ENCODE results near the gene PHKG2.

PHKG2 gene

DNA sequence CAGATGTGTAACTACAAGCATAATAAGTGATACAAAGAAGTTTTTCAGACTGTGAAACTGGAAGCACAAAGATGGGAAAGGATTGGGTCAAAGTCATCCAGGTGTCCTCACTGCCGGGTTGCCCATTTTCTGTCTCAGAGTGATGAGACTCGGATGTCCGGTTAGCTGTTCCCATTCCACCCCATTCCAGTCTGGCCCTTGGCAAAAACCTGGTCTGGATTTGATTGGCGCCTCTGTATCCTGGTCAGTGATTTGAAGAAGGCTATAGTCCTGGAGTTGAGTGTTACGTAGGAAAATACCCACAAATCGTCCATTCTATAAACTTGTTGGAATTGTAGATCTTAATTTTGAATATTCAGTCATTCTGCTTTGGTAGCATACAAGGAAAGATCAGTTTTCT, 19.9 kb upstream of the PHKG2 start:
- in situ Hi-C loops (cut with MboI; ENCODE audit: low sequenced_read_pairs) = no loop called here

DNA sequence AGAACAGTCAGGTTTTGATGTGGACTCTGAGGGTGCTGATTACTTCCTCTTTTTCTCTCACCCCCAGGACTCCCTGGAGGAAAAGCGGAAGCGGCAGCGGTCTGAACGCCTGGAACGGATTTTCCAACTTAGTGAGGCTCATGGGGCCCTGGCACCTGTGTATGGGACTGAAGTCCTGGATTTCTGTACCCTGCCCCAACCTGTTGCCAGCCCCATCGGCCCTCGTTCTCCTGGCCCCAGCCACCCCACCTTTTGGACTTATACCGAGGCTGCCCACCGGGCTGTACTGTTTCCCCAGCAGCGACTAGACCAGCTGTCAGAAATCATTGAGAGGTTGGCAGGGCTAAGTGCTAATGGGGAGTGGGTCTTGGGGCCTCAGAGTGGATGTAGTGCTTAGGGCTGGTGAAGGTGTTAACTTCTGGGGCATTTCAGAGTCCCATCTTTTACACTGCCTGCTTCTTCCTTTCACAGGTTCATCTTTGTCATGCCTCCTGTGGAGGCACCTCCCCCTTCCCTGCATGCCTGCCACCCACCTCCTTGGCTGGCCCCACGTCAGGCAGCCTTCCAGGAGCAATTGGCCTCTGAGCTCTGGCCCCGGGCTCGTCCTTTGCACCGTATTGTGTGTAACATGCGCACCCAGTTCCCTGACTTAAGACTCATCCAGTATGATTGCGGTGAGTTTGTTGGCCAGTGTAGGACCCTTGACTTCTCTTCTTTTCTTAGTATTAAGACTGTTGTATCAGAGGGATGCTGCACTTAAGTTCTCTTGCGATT, 19.1 kb upstream of the PHKG2 start:
- in situ Hi-C loops (cut with MboI; ENCODE audit: low sequenced_read_pairs) = no loop called here

DNA sequence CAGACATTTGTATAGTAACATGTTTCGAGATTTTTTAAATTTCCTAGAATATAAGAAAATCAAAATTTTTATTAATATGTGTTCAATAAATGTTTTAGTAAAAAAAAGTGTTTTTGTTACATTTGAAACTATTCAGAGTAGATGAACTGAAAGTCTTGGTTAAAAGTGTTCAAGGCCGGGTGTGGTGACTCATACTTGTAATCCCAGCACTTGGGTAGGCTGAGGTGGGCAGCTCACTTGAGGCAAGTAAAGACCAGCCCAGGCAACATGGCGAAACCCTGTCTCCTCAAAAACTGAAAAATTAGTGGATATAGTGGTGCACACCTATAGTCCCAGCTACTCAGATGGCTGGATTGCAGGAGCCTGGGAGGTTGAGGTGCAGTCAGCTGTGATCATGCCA, 16.8 kb upstream of the PHKG2 start:
- in situ Hi-C loops (cut with MboI; ENCODE audit: low sequenced_read_pairs) = no loop called here

DNA sequence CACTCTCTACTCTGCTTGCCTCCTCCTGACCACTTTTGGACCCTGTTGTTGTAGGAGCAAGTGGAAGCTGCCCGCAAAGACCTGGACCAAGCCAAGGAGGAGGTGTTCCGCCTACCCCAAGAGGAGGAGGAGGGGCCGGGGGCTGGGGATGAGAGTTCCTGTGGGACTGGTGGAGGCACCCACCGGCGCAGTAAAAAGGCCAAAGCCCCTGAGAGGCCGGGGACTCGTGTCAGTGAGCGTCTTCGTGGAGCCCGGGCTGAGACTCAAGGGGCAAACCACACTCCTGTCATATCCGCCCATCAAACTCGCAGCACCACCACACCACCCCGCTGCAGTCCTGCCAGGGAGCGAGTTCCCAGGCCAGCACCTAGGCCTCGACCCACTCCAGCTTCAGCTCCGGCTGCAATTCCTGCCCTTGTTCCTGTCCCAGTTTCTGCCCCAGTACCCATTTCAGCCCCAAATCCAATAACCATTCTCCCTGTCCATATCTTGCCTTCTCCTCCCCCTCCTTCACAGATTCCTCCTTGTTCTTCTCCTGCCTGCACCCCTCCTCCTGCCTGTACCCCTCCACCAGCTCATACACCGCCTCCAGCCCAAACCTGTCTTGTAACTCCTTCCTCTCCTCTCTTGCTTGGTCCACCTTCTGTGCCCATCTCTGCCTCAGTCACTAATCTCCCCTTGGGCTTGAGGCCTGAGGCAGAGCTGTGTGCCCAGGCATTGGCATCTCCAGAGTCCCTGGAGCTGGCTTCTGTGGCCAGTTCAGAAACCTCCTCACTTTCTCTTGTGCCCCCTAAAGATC, 11.0 kb upstream of the PHKG2 start:
- in situ Hi-C loops (cut with MboI; ENCODE audit: low sequenced_read_pairs) = no loop called here

DNA sequence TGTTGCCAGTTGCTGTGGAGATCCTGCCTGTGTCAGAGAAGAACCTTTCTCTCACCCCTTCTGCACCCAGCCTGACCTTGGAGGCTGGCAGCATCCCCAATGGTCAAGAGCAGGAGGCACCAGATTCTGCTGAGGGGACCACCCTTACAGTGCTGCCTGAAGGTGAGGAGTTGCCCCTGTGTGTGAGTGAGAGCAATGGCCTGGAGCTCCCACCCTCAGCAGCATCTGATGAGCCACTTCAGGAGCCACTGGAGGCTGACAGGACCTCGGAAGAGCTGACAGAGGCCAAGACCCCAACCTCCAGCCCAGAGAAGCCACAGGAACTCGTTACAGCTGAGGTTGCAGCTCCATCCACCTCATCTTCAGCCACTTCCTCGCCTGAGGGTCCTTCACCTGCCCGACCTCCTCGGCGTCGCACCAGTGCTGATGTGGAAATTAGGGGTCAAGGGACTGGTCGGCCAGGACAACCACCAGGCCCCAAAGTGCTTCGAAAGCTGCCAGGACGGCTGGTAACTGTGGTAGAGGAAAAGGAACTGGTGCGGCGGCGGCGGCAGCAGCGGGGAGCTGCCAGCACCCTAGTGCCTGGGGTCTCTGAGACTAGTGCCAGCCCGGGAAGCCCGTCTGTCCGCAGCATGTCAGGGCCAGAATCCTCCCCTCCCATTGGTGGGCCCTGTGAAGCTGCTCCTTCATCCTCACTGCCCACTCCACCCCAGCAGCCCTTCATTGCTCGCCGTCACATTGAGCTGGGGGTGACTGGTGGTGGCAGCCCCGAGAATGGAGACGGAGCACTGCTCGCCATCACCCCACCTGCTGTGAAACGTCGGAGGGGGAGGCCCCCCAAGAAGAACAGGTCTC, 10.2 kb upstream of the PHKG2 start:
- in situ Hi-C loops (cut with MboI; ENCODE audit: low sequenced_read_pairs) = no loop called here

DNA sequence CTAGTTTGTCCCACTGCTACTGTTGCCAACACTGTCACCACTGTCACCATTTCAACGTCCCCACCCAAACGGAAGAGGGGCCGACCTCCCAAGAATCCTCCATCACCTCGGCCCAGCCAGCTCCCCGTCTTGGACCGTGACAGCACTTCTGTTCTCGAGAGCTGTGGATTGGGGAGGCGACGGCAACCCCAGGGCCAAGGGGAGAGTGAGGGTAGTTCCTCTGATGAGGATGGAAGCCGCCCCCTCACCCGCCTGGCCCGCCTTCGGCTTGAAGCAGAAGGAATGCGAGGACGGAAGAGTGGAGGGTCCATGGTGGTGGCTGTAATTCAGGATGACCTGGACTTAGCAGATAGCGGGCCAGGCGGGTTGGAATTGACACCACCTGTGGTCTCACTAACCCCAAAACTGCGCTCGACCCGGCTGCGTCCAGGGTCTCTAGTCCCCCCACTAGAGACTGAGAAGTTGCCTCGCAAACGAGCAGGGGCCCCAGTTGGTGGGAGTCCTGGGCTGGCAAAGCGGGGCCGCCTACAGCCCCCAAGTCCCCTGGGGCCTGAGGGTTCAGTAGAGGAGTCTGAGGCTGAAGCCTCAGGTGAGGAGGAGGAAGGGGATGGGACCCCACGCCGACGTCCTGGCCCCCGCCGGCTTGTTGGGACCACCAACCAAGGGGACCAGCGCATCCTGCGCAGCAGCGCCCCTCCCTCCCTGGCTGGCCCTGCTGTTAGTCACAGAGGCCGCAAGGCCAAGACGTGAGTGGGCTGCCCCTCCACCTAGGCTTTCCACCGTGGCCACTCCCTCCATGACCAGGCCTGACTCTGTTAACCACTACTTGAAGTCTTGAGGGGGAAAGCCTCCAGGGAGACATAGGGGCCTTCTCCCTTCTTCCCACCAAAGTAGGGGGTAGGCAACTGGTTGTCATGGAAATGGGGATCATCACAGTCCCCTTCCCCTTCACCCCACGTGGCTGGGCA, 9.0 kb upstream of the PHKG2 start:
- in situ Hi-C loops (cut with MboI; ENCODE audit: low sequenced_read_pairs) = no loop called here

DNA sequence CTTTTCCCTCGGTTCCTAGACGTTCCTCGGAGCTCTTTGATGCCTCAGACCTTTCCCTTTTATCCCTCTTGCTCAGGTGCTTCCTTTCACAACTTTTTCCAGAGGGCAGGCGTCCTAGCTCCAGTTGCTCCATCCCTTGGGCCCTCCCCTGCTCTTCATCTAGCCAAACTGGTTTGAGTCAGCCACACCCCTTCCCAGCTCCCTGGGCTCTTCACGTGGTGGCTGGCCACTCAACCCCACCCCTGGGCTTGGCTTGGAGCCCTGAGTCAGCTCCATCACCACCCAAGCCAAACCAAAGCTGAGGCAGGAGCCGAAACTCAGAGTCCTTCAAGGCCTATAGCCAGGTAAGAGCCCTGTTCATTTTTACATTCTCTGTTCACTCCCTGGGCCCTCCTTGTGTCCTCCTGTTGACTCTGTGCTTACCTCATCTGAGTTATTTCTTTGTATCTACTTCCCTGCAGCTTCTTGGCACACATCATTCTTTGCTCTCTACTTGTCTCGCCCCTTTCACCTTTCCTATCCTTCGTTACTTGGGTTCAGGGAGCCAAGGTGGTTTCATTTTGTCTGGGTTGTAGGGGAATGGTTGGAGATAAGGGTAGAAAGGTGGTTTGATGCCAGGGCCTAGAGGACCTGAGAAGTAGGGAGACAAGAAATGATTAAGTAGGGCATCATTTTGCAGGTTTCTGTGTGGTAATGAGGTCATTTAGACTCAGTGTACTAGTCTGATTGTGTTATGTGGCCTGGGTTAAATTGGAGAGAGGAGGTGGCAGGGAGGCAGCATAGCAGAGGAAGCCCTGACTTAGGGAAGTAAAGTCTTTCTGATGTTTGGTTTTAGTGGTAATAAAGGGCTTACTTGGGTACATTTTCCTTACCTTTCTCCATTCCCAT, 7.6 kb upstream of the PHKG2 start:
- in situ Hi-C loops (cut with MboI; ENCODE audit: low sequenced_read_pairs) = no loop called here

DNA sequence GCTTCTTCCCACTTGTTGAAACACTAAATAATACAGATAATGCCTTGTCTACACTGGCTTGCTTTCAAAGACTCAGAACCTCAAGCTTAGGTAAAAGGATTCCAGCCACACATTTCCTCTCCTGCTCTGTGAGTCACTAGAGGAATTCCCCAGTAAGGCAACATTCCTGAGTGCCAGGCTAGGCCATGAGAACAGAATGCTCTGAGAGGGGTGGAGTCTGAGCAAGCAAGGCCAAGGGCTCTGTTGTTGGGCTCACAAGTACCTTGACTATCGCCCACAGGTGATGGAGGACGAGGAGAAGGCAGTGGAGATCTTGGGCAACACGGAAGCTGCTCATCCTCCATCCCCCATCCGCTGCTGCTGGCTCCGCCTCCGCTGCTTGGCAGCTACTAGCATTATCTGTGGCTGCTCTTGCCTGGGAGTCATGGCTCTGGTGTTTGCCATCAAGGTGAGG, 6.7 kb upstream of the PHKG2 start:
- in situ Hi-C loops (cut with MboI; ENCODE audit: low sequenced_read_pairs) = no loop called here

DNA sequence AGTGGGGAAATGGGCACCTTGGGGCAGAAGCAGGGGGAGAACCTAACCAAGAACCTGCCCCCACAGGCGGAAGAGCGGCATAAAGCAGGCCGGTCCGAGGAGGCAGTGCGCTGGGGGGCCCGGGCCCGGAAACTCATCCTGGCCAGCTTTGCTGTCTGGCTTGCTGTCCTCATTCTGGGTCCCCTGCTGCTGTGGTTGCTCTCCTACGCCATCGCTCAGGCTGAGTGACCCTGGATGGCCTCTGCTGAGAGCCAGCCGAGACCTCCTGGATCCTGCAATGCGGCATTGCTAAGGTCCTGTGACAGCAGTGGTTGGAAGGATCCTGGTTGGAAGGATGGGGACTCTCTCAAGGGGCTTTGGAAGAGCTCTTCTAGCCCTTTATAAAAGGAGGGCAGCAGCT, 4.5 kb upstream of the PHKG2 start:
- in situ Hi-C loops (cut with MboI; ENCODE audit: low sequenced_read_pairs) = no loop called here

DNA sequence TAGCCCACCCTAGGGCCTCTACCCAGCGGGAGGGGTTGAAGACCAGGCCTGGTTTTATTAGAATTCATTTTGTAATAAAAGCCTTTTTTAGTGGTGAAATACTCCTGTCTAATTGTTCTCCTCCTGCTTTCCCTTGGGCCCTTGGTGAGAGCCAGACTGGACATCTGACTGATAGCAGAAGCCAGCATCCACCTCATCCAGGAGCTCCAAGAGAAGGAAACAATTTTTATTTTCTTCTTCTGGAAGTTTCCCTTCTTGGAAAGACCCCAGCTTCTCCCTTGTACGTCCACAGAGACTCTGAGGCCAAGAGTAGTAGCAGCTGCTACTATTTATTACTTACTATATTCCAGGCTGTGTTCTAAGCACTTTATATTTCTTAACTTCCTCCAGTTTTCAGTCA, 4.0 kb upstream of the PHKG2 start:
- in situ Hi-C loops (cut with MboI; ENCODE audit: low sequenced_read_pairs) = no loop called here

DNA sequence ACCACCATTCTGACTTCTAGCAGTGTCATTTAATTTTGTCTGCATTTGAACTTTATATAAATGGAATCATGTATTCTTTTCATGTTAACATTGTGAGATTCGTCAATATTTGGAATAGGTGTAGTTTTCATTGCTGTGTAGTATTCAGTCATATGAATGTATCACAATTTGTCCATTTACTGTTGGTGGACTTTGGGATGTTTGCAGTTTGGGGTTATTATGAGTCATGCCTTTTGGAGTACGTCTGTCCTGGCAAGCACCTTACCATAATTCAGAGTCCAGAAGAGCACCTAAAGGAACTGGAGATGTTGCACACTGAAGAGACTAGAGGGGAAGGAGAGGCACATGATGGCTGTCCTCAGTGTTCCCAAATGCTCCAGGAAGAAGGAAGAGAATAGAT, 3.1 kb upstream of the PHKG2 start:
- in situ Hi-C loops (cut with MboI; ENCODE audit: low sequenced_read_pairs) = no loop called here

DNA sequence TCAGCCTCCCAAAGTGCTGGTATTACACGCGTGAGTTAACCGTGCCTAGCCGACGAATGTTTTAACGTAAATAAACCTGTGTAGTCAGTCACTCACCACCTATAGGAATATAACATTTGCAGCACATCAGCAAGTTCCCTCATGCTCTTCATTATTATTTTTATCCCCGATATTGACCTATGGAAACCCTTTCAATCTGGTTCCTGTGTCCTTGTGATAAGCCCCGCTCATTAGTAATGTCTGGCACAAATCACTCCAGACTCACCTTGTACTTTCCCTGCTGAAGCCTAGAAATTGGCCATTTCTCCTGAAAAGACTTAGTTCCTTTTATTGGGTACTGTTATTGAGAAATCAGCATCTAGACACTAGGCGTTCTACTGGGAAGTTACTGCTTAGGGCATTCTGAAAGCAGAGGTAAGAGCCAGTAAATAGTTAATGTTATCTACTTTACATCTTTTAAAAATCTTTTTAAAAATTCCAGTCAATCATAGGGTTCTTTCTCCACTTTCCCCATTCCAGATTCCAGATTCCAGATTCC, 1.5 kb upstream of the PHKG2 start:
- in situ Hi-C loops (cut with MboI; ENCODE audit: low sequenced_read_pairs) = no loop called here

DNA sequence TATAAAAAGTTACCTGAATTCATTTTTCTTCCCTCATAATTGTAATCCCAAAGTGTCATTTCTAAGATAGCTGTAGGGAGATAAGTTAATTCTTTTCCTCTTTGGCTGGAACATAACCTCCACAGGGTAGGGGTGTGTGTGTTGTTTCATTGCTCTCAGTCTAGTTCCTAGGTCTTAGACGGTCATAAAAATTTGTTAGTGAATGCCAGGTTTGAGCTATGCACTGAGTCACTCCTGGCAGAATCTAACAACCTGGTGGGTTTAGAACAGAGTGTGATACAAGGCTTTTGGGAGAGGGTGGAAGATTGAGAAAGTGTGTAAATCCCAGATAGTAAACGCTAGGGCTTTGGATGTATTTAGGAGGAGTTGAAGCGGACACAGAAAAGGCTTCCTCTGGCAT, 894 bp upstream of the PHKG2 start:
- in situ Hi-C loops (cut with MboI; ENCODE audit: low sequenced_read_pairs) = no loop called here

DNA sequence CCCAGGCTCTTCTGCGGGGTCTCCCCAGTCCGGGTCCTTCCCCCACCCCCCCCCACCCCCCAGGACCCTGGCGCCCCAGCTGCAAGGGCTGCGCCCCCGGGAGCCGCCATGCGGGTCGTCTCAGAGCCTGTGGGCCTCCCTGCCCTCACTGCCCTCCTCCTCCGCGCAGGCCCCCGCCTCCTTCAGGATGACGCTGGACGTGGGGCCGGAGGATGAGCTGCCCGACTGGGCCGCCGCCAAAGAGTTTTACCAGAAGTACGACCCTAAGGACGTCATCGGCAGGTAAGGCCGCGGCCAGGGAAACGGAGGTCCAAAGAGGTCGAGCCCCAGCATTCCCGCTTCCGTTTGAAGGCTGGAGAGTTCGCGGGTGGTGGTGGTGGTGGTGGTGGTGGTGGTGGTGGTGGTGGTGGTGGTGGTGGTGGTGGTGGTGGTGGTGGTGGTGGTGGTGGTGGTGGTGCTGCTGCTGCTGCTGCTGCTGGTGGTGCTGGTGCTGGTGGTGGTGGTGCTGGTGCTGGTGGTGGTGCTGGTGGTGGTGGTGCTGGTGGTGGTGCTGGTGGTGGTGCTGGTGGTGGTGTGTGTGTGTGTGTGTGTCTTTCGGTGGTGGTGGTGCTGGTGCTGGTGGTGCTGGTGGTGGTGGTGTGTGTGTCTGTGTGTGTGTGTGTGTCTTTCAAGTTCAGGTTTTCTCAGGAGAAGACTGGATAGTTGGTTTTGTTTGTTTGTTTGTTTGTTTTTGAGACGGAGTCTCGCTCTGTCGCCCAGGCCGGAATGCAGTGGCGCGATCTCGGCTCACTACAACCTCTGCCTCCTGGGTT, 615 bp downstream of the PHKG2 start:
- in situ Hi-C loops (cut with MboI; ENCODE audit: low sequenced_read_pairs) = no loop called here

DNA sequence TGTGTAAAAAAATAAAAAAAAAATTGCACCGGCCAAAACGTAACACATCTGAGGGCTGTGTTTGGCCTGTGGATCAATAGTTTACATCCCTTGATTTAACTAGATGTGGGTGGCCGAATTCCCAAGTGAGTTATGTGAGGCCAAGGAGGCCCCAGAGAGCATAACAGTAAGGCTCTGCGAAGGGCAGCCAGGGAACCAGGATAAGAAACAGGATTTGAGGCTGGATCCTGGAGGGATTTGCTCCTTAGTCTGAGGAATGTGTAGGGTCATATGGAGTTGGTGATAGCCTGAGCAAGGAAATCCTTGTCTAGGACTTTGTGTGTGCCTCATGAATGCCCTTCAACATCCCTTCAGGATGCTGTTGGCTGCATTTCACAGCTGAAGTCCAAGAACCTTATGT, 2.0 kb downstream of the PHKG2 start:
- in situ Hi-C loops (cut with MboI; ENCODE audit: low sequenced_read_pairs) = no loop called here

DNA sequence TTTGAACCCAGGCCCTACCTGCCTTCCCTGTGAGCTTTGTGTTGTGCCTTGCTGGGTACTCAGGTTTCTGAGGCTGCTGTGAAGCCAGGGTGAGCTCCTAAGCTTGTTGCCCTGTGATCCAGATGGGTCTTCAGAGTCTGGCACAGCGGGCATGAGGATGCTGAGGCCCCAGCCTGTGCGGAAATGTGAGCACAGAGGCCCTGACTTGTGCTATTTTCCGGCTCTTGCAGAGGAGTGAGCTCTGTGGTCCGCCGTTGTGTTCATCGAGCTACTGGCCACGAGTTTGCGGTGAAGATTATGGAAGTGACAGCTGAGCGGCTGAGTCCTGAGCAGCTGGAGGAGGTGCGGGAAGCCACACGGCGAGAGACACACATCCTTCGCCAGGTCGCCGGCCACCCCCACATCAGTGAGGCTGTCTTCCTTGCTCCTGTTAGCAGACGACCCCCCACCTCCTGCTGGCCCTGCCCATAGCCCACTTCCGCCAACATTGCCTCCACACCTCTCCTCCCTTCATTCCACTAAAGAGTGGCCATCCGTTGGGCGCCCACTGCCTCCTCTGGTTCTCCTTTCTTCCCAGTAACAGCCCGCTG, 2.7 kb downstream of the PHKG2 start:
- in situ Hi-C loops (cut with MboI; ENCODE audit: low sequenced_read_pairs) = no loop called here

DNA sequence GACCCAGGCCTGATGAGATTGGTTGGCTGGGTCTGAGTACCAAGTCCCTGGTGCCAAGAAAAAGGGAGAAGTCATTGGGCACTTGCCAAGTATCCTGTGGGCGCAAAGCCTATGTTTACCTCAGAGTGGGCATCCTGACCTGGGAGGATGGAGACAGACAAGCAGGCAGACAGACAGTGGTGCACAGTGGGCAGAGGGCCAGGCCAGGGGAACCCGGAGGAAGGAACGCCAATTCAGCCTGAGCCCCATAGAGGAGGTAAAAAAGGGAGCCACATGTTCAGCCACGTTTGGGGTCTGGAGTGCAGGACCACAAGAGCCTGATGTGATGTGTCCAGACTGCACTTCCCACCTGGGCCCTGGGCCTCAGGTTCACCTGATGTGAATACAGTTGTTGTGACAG, 5.4 kb downstream of the PHKG2 start:
- in situ Hi-C loops (cut with MboI; ENCODE audit: low sequenced_read_pairs) = no loop called here
